Naive thymus-derived CD4-positive, alpha-beta T cell (primary cell): Measurements from ENCODE around the gene NFKBIA. TPM values are rescaled to one million over a fixed set of nuclear protein-coding genes. Genes with fewer than 3 reads are reported as not detected.
A peak's percentile ranks its signal among the peaks of the same experiment; 100 is the strongest.

Experiments used
- ATAC-seq: fragments of 150-1000 bp; cut with Tn5 transposase; 2 replicates; pipeline ENCODE4 v1.10.0; 2021; ENCODE audit warnings: mild to moderate bottlenecking, moderate library complexity
- CTCF ChIA-PET: fragments of 350-600 bp; sonication (Branson Sonifier 250); formaldehyde crosslinking; loops from one replicate; lab custom pipeline; 2021; ENCODE audit warnings: antibody characterized with exemption; lab: Charles Lee
- POLR2A ChIA-PET: fragments of 350-600 bp; sonication (Branson Sonifier 250); formaldehyde crosslinking; loops from one replicate; lab custom pipeline; 2021; ENCODE audit warnings: antibody characterized with exemption, inconsistent platforms; lab: Charles Lee
- DNase-seq, 9 donors: peaks; one replicate each; pipeline versions ENCODE4 v3.0.0 to v3.0.0-alpha.2; 2020 to 2022; ENCODE audit warnings: mixed read lengths in 1 of 9
- H3K27ac ChIP-seq: one replicate; pipeline ENCODE4 v1.7.0; 2013; ENCODE audit warnings: mild to moderate bottlenecking, low read depth, low read length, moderate library complexity
- H3K27me3 ChIP-seq, 2 donors: one replicate each; pipeline ENCODE4 v1.7.0; 2013; ENCODE audit warnings: low read length in 2 of 2, mild to moderate bottlenecking in 2 of 2, moderate library complexity in 2 of 2; ENCODE audit not compliant: control insufficient read depth in 2 of 2, insufficient read depth in 2 of 2
- H3K36me3 ChIP-seq, 3 experiments: 1 replicate in 2 of 3; 2 replicates in 1 of 3; pipeline ENCODE4 v1.7.0; 2013; ENCODE audit warnings: low read length in 3 of 3, mild to moderate bottlenecking in 3 of 3, moderate library complexity in 1 of 3; ENCODE audit not compliant: insufficient read depth in 3 of 3, control insufficient read depth in 2 of 3
- H3K4me1 ChIP-seq, 2 donors: one replicate each; pipeline ENCODE4 v1.7.0; 2013; ENCODE audit warnings: low read length in 2 of 2, mild to moderate bottlenecking in 2 of 2, moderate library complexity in 1 of 2; ENCODE audit not compliant: control insufficient read depth in 2 of 2, insufficient read depth in 2 of 2
- H3K4me3 ChIP-seq: 2 replicates; pipeline ENCODE4 v1.7.0; 2013; ENCODE audit warnings: mild to moderate bottlenecking, low read length
- H3K9me3 ChIP-seq, 3 experiments: 1 replicate in 2 of 3; 2 replicates in 1 of 3; pipeline ENCODE4 v1.7.0; 2013; ENCODE audit warnings: low read length in 3 of 3; ENCODE audit not compliant: control insufficient read depth in 2 of 3
- H3K27ac Mint-ChIP-seq, 9 donors: one replicate each; pipeline ENCODE4 v1.8.0; 2020 to 2022; ENCODE audit warnings: mixed read lengths in 9 of 9, mild to moderate bottlenecking in 8 of 9, moderate library complexity in 5 of 9, inconsistent platforms in 2 of 9
- H3K27me3 Mint-ChIP-seq, 5 donors: one replicate each; pipeline ENCODE4 v1.8.0; 2021 to 2022; ENCODE audit warnings: mixed read lengths in 5 of 5, mild to moderate bottlenecking in 1 of 5
- H3K36me3 Mint-ChIP-seq, 5 donors: one replicate each; pipeline ENCODE4 v1.8.0; 2020 to 2022; ENCODE audit warnings: mixed read lengths in 5 of 5, mild to moderate bottlenecking in 3 of 5, inconsistent platforms in 1 of 5
- H3K4me1 Mint-ChIP-seq, 7 donors: one replicate each; pipeline ENCODE4 v1.8.0; 2020 to 2022; ENCODE audit warnings: mixed read lengths in 7 of 7, mild to moderate bottlenecking in 3 of 7, inconsistent platforms in 1 of 7
- H3K4me3 Mint-ChIP-seq, 10 donors: one replicate each; pipeline ENCODE4 v1.8.0; 2020 to 2022; ENCODE audit warnings: mild to moderate bottlenecking in 10 of 10, mixed read lengths in 10 of 10, moderate library complexity in 6 of 10, inconsistent platforms in 2 of 10
- H3K9me3 Mint-ChIP-seq, 11 donors: one replicate each; pipeline ENCODE4 v1.8.0; 2020 to 2022; ENCODE audit warnings: mixed read lengths in 11 of 11, mild to moderate bottlenecking in 4 of 11, inconsistent platforms in 1 of 11, moderate library complexity in 1 of 11
- intact Hi-C, 2 donors: fragments of 100-400 bp; cut with micrococcal nuclease; formaldehyde crosslinking; loops; one replicate each; pipeline ENCODE4 v1.15.1; 2023
- polyA plus RNA-seq, 2 donors: library from polyadenylated mRNA; unstranded; fragments of 300-500 nt; fragmentation: Illumina TruSeq; gene quantifications; one replicate each; pipeline ENCODE4 v1.2.3, GENCODE V29; 2021
- total RNA-seq, 6 experiments: library from RNA in 5 of 6; stranded (reverse) in 5 of 6; gene quantifications; 1 replicate in 5 of 6; 2 replicates in 1 of 6; pipeline ENCODE4 v1.2.3 and lab custom pipeline; 2021 to 2026

The NFKBIA gene
- total and polyA plus RNA-seq, 7 experiments from 2014 or later: 144 to 1,533 (median 246) TPM

GRCh38 chr14:35369701-35370191 is 34.8 kb downstream of the NFKBIA start:
- Histone ChIP-seq H3K36me3 (no peaks in the 10 kb centered on the region), H3K27ac (no peak overlapping the region), H3K4me3 (no peak overlapping the region), H3K27me3 (no peaks in the 10 kb centered on the region), H3K4me1 (peaks cover 12 to 20% of the 10 kb centered on the region in 2 donors), H3K9me3 (no peaks in the 10 kb centered on the region)
- intact Hi-C loops: loop anchor here (2.0 kb wide), 2 partner anchors 33 to 35 kb away; partner anchors contain the start of gene NFKBIA (in 1 of the 2)
- Mint-ChIP-seq H3K27ac (no peak overlapping the region), H3K4me3 (peak overlapping the region in 1 of 10 donors; percentile 7), H3K27me3 (no peaks in the 10 kb centered on the region), H3K36me3 (peaks cover 0 to 6% (median 3%) of the 10 kb centered on the region in 5 donors), H3K4me1 (peaks cover 8 to 37% (median 26%) of the 10 kb centered on the region in 7 donors), H3K9me3 (peaks cover 0 to 10% (median 4%) of the 10 kb centered on the region in 11 donors)
- ATAC-seq: no peak
- DNase-seq: peak in 2 of 9 donors; percentile 12
- CTCF ChIA-PET: interaction anchor here (1.1 to 1.5 kb wide), 3 partner anchors 35 to 140 kb away, joined by 3 to 4 read pairs (median 3); partner anchors contain the start of gene NFKBIA
- POLR2A ChIA-PET: interaction anchor here (0.5 to 5.1 kb wide), 2 partner anchors 34 to 86 kb away, joined by 3 to 58 read pairs; partner anchors contain the start of gene NFKBIA

DNA sequence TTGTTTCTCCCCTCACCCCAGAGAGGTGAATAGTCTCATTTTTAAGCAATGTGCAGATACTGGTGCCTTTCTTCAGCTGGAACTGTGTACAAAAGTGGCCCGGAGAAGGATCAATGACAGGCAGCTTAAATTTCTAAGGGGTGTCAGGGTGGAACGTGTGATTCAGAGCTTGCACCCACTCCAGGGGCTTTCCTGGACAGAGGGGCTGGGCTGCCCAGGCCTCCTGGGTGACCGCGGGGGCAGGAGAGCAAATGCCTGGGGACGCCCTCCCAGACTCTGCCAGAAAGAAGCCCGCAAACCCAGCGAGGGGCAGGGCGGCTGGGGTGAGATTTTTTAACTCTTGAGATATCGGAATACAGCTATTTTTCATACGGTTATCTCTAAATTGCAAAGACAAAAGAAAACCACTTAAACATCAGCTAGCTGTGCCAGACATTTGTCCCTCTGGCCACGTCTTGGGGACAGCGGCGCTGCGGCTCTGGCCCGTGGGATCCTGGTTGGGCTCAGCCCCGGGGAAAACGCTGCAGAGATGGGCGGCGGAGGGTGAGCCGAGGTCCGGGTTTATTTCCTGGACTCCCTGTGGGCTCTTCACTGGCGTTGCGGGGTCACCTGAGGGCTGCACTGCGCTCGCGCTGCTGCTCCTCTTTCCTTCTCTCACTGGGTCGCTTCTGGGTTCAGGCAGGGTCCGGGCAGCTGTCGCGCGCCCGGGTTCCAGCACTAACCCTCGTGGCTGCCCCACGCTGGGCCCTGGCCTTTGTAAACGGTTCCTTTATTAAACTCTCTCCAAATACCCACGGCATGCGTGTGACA is 35.8 kb downstream of the NFKBIA start:
- intact Hi-C loops: loop anchor here in 1 of 2 donors (2.0 kb wide), 1 partner anchor 36 kb away; the partner anchor contains the start of gene NFKBIA
- ATAC-seq (no peak), DNase-seq (no peak)
- Histone ChIP-seq H3K27me3 (no peaks in the 10 kb centered on the region), H3K36me3 (no peaks in the 10 kb centered on the region), H3K4me1 (peaks cover 12 to 20% of the 10 kb centered on the region in 2 donors), H3K9me3 (no peaks in the 10 kb centered on the region), H3K27ac (no peak overlapping the region), H3K4me3 (no peak overlapping the region)
- Mint-ChIP-seq H3K4me3 (peak overlapping the region in 3 of 10 donors; percentile 29 to 62 (median 52)), H3K4me1 (peaks cover 8 to 37% (median 22%) of the 10 kb centered on the region in 7 donors), H3K9me3 (peaks cover 0 to 10% (median 4%) of the 10 kb centered on the region in 11 donors), H3K27me3 (no peaks in the 10 kb centered on the region), H3K36me3 (peaks cover 0 to 6% (median 3%) of the 10 kb centered on the region in 5 donors), H3K27ac (peak overlapping the region in 7 of 9 donors; percentile 13 to 87 (median 67))
- CTCF ChIA-PET: interaction anchor here (0.6 to 1.6 kb wide), 5 partner anchors 10 to 689 kb away, joined by 3 to 5 read pairs (median 4); no protein-coding TSS in a partner anchor
- POLR2A ChIA-PET: interaction anchor here (0.5 to 5.1 kb wide), 3 partner anchors 35 to 501 kb away, joined by 3 to 58 read pairs (median 5); partner anchors contain the start of genes NFKBIA and PSMA6

- Mint-ChIP-seq H3K27me3 (no peaks in the 10 kb centered on the region), H3K9me3 (peaks cover 0 to 10% (median 4%) of the 10 kb centered on the region in 11 donors), H3K4me1 (peaks cover 8 to 37% (median 22%) of the 10 kb centered on the region in 7 donors), H3K4me3 (peak overlapping the region in 7 of 10 donors; percentile 10 to 62 (median 42)), H3K36me3 (peaks cover 0 to 6% (median 3%) of the 10 kb centered on the region in 5 donors), H3K27ac (peak overlapping the region; percentile 49 to 87 (median 67))
- no peak for DNase-seq
- ChIA-PET CTCF (interaction anchor here (0.6 to 1.6 kb wide), 4 partner anchors 11 to 688 kb away, joined by 3 to 5 read pairs (median 4); no protein-coding TSS in a partner anchor), POLR2A (interaction anchor here (0.5 to 5.1 kb wide), 6 partner anchors 35 to 501 kb away, joined by 3 to 58 read pairs (median 4); partner anchors contain the start of genes NFKBIA, PPP2R3C, PRORP and PSMA6)
- Histone ChIP-seq H3K4me1 (peaks cover 12 to 20% of the 10 kb centered on the region in 2 donors), H3K27ac (no peak overlapping the region), H3K4me3 (no peak overlapping the region), H3K9me3 (no peaks in the 10 kb centered on the region), H3K36me3 (no peaks in the 10 kb centered on the region), H3K27me3 (no peaks in the 10 kb centered on the region)
- no peak for ATAC-seq
- intact Hi-C loops: loop anchor here in 1 of 2 donors (2.0 kb wide), 1 partner anchor 37 kb away; the partner anchor contains the start of gene NFKBIA
These were observed 36.4 kb downstream of the NFKBIA start for GRCh38 chr14:35368139-35368460.

DNA sequence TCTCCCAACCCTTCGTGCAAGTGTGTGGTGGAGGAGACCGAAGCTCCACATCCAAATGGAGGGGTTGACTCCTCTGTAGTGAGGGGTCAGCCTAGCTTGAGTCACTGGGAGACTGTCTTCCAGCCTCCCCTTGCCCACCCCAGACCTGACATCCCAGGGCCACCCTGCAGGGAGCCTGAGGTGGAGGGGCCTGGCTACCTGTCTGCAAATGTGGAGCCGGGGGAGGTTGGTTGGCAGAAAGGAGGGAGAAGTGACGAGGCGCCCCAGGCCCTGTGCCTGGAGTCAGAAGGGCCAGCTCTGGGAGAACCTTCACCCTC is 37.5 kb downstream of the NFKBIA start:
- Mint-ChIP-seq H3K4me3 (peak overlapping the region in 4 of 10 donors; percentile 9 to 54 (median 53)), H3K27me3 (no peaks in the 10 kb centered on the region), H3K4me1 (peaks cover 8 to 37% (median 22%) of the 10 kb centered on the region in 7 donors), H3K9me3 (peaks cover 0 to 10% (median 4%) of the 10 kb centered on the region in 11 donors), H3K27ac (peak overlapping the region in 5 of 9 donors; percentile 46 to 85 (median 67)), H3K36me3 (peaks cover 0 to 6% (median 3%) of the 10 kb centered on the region in 5 donors)
- no peaks in the 10 kb centered on the region for H3K27me3 ChIP-seq
- H3K27ac ChIP-seq: no peak overlapping the region
- no peak overlapping the region for H3K4me3 ChIP-seq
- intact Hi-C loops: no loop called here
- ATAC-seq (no peak), DNase-seq (no peak)
- H3K9me3 ChIP-seq: no peaks in the 10 kb centered on the region
- H3K36me3 ChIP-seq: no peaks in the 10 kb centered on the region
- ChIA-PET POLR2A (interaction anchor here (1.0 to 5.1 kb wide), 3 partner anchors 24 to 245 kb away, joined by 3 to 58 read pairs (median 4); partner anchors contain the start of genes NFKBIA, PPP2R3C and PRORP), CTCF (interaction anchor here (0.7 to 1.2 kb wide), 2 partner anchors 33 to 1036 kb away, joined by 3 read pairs; no protein-coding TSS in a partner anchor)
- H3K4me1 ChIP-seq: peaks cover 12 to 20% of the 10 kb centered on the region in 2 donors

GRCh38 chr14:35366521-35366976 is 38.0 kb downstream of the NFKBIA start:
- POLR2A ChIA-PET: interaction anchor here (1.0 to 5.1 kb wide), 2 partner anchors 24 to 37 kb away, joined by 3 to 58 read pairs; partner anchors contain the start of gene NFKBIA
- no peak for DNase-seq
- no peak for ATAC-seq
- Histone ChIP-seq H3K4me3 (no peak overlapping the region), H3K36me3 (no peaks in the 10 kb centered on the region), H3K27me3 (no peaks in the 10 kb centered on the region), H3K27ac (no peak overlapping the region), H3K9me3 (no peaks in the 10 kb centered on the region), H3K4me1 (peaks cover 12 to 20% of the 10 kb centered on the region in 2 donors)
- Mint-ChIP-seq H3K9me3 (peaks cover 0 to 10% (median 4%) of the 10 kb centered on the region in 11 donors), H3K4me3 (no peak overlapping the region), H3K36me3 (peaks cover 0 to 6% (median 3%) of the 10 kb centered on the region in 5 donors), H3K27me3 (no peaks in the 10 kb centered on the region), H3K27ac (peak overlapping the region in 3 of 9 donors; percentile 52 to 80 (median 62)), H3K4me1 (peaks cover 8 to 37% (median 22%) of the 10 kb centered on the region in 7 donors)
- CTCF ChIA-PET: interaction anchor here (1.2 kb wide), 1 partner anchor 33 kb away, joined by 3 read pairs; no protein-coding TSS in a partner anchor
- intact Hi-C loops: no loop called here

- intact Hi-C loops: no loop called here
- peaks cover 0 to 4% (median 2%) of the 10 kb centered on the region in 5 donors for H3K36me3 Mint-ChIP-seq
- H3K36me3 ChIP-seq: no peaks in the 10 kb centered on the region
- H3K27me3 Mint-ChIP-seq: no peaks in the 10 kb centered on the region
- H3K27ac Mint-ChIP-seq: no peak overlapping the region
- H3K27ac ChIP-seq: no peak overlapping the region
- no peak overlapping the region for H3K4me3 Mint-ChIP-seq
- no peaks in the 10 kb centered on the region for H3K9me3 ChIP-seq
- H3K4me1 Mint-ChIP-seq: peaks cover 8 to 37% (median 21%) of the 10 kb centered on the region in 7 donors
- H3K4me1 ChIP-seq: peaks cover 12 to 20% of the 10 kb centered on the region in 2 donors
- POLR2A ChIA-PET: interaction anchor here (1.0 kb wide), 1 partner anchor 23 kb away, joined by 3 read pairs; no protein-coding TSS in a partner anchor
- no peaks in the 10 kb centered on the region for H3K27me3 ChIP-seq
- H3K4me3 ChIP-seq: no peak overlapping the region
- peaks cover 0 to 7% (median 2%) of the 10 kb centered on the region in 11 donors for H3K9me3 Mint-ChIP-seq
- ATAC-seq (peak; percentile 83), DNase-seq (peak in 1 of 9 donors; percentile 51)
- CTCF ChIA-PET: no interaction called here
These were observed 38.5 kb downstream of the NFKBIA start for GRCh38 chr14:35366056-35366451.
